Activated CD4-positive, alpha-beta memory T cell treated with anti-CD3 and anti-CD28 coated beads, Interleukin-2, amount 10 ng/mL, durations not matched to agents 7 days and 5 days (primary cell): ENCODE measurements around the gene HGFAC. TPM values are rescaled to one million over a fixed set of nuclear protein-coding genes. Genes with fewer than 3 reads are reported as not detected.

ENCODE experiments used
- CTCF ChIA-PET: fragments of 350-600 bp; sonication (Branson Sonifier 250); formaldehyde crosslinking; loops from one replicate; lab custom pipeline; 2021; ENCODE audit warnings: antibody characterized with exemption, inconsistent platforms; lab: Charles Lee
- POLR2A ChIA-PET: fragments of 350-600 bp; sonication (Branson Sonifier 250); formaldehyde crosslinking; loops from one replicate; lab custom pipeline; 2021; ENCODE audit warnings: antibody characterized with exemption; lab: Charles Lee
- DNase-seq: peaks from one replicate; pipeline ENCODE4 v3.0.0-alpha.2; 2020
- H3K27ac Mint-ChIP-seq: one replicate; pipeline ENCODE4 v1.8.0; 2021; ENCODE audit warnings: mild to moderate bottlenecking, mixed read lengths
- H3K27me3 Mint-ChIP-seq: one replicate; pipeline ENCODE4 v1.8.0; 2021; ENCODE audit warnings: mixed read lengths
- H3K36me3 Mint-ChIP-seq: one replicate; pipeline ENCODE4 v1.8.0; 2021; ENCODE audit warnings: low read depth, mixed read lengths
- H3K4me1 Mint-ChIP-seq: one replicate; pipeline ENCODE4 v1.8.0; 2021; ENCODE audit warnings: mixed read lengths
- H3K4me3 Mint-ChIP-seq: one replicate; pipeline ENCODE4 v1.8.0; 2021; ENCODE audit warnings: mild to moderate bottlenecking, mixed read lengths
- H3K9me3 Mint-ChIP-seq: one replicate; pipeline ENCODE4 v1.8.0; 2021; ENCODE audit warnings: mixed read lengths
- total RNA-seq, 2 experiments: library from RNA; stranded (reverse); gene quantifications; one replicate each; pipeline ENCODE4 v1.2.3, GENCODE V29; 2021

HGFAC gene
- total RNA-seq, 2 experiments from 2014 or later = not detected

GRCh38 chr4:3436048-3436797 lies 5.5 kb upstream of the HGFAC start:
- Mint-ChIP-seq H3K9me3 (no peaks in the 10 kb centered on the region), H3K36me3 (no peaks in the 10 kb centered on the region), H3K27me3 (no peaks in the 10 kb centered on the region), H3K27ac (no peak overlapping the region), H3K4me3 (no peak overlapping the region), H3K4me1 (peaks cover 5% of the 10 kb centered on the region)
- ChIA-PET POLR2A (no interaction called here), CTCF (no interaction called here)
- no peak for DNase-seq

- H3K4me1 Mint-ChIP-seq = peaks cover 5% of the 10 kb centered on the region
- peak overlapping the region; percentile 10 for H3K27ac Mint-ChIP-seq
- peak; percentile 48 for DNase-seq
- H3K27me3 Mint-ChIP-seq = no peaks in the 10 kb centered on the region
- H3K36me3 Mint-ChIP-seq = no peaks in the 10 kb centered on the region
- no peaks in the 10 kb centered on the region for H3K9me3 Mint-ChIP-seq
- no peak overlapping the region for H3K4me3 Mint-ChIP-seq
- ChIA-PET CTCF (no interaction called here), POLR2A (no interaction called here)
Measured at GRCh38 chr4:3436798-3437581, 4.8 kb upstream of the HGFAC start.

- peaks cover 5% of the 10 kb centered on the region for H3K4me1 Mint-ChIP-seq
- no peak for DNase-seq
- H3K27ac Mint-ChIP-seq = no peak overlapping the region
- POLR2A ChIA-PET = no interaction called here
- H3K9me3 Mint-ChIP-seq = no peaks in the 10 kb centered on the region
- H3K4me3 Mint-ChIP-seq = no peak overlapping the region
- H3K27me3 Mint-ChIP-seq = no peaks in the 10 kb centered on the region
- no peaks in the 10 kb centered on the region for H3K36me3 Mint-ChIP-seq
- CTCF ChIA-PET = no interaction called here
Measured at GRCh38 chr4:3437582-3437936, 4.2 kb upstream of the HGFAC start.

GRCh38 chr4:3437998-3438846 lies 3.5 kb upstream of the HGFAC start:
- Mint-ChIP-seq H3K4me1 (peaks cover 5% of the 10 kb centered on the region), H3K27ac (no peak overlapping the region), H3K27me3 (no peaks in the 10 kb centered on the region), H3K9me3 (no peaks in the 10 kb centered on the region), H3K4me3 (no peak overlapping the region), H3K36me3 (no peaks in the 10 kb centered on the region)
- DNase-seq = no peak
- CTCF ChIA-PET = no interaction called here
- POLR2A ChIA-PET = no interaction called here

GRCh38 chr4:3438847-3439180 lies 3.0 kb upstream of the HGFAC start:
- no peaks in the 10 kb centered on the region for H3K36me3 Mint-ChIP-seq
- H3K4me1 Mint-ChIP-seq = peaks cover 5% of the 10 kb centered on the region
- H3K27ac Mint-ChIP-seq = no peak overlapping the region
- ChIA-PET POLR2A (no interaction called here), CTCF (no interaction called here)
- DNase-seq = no peak
- no peak overlapping the region for H3K4me3 Mint-ChIP-seq
- no peaks in the 10 kb centered on the region for H3K9me3 Mint-ChIP-seq
- H3K27me3 Mint-ChIP-seq = no peaks in the 10 kb centered on the region

- H3K9me3 Mint-ChIP-seq = no peaks in the 10 kb centered on the region
- H3K4me3 Mint-ChIP-seq = no peak overlapping the region
- ChIA-PET POLR2A (no interaction called here), CTCF (no interaction called here)
- no peaks in the 10 kb centered on the region for H3K36me3 Mint-ChIP-seq
- DNase-seq = no peak
- H3K4me1 Mint-ChIP-seq = peaks cover 5% of the 10 kb centered on the region
- no peaks in the 10 kb centered on the region for H3K27me3 Mint-ChIP-seq
- no peak overlapping the region for H3K27ac Mint-ChIP-seq
Measured at GRCh38 chr4:3439391-3439790, 2.4 kb upstream of the HGFAC start.

GRCh38 chr4:3440011-3440410 lies 1.8 kb upstream of the HGFAC start:
- DNase-seq = no peak
- Mint-ChIP-seq H3K4me1 (peaks cover 5% of the 10 kb centered on the region), H3K9me3 (no peaks in the 10 kb centered on the region), H3K27me3 (no peaks in the 10 kb centered on the region), H3K36me3 (no peaks in the 10 kb centered on the region), H3K27ac (no peak overlapping the region), H3K4me3 (no peak overlapping the region)
- CTCF ChIA-PET = no interaction called here
- POLR2A ChIA-PET = no interaction called here

- H3K4me1 Mint-ChIP-seq = peaks cover 5% of the 10 kb centered on the region
- CTCF ChIA-PET = interaction anchor here (1.0 to 1.9 kb wide), 4 partner anchors 93 to 334 kb away, joined by 3 to 6 read pairs (median 4); no protein-coding TSS in a partner anchor
- POLR2A ChIA-PET = no interaction called here
- no peak for DNase-seq
- H3K36me3 Mint-ChIP-seq = no peaks in the 10 kb centered on the region
- H3K9me3 Mint-ChIP-seq = no peaks in the 10 kb centered on the region
- H3K27ac Mint-ChIP-seq = no peak overlapping the region
- H3K4me3 Mint-ChIP-seq = no peak overlapping the region
- no peaks in the 10 kb centered on the region for H3K27me3 Mint-ChIP-seq
Measured at GRCh38 chr4:3440979-3441500, 728 bp upstream of the HGFAC start.

- Mint-ChIP-seq H3K27ac (no peak overlapping the region), H3K27me3 (no peaks in the 10 kb centered on the region), H3K4me1 (no peaks in the 10 kb centered on the region), H3K9me3 (no peaks in the 10 kb centered on the region), H3K4me3 (no peak overlapping the region), H3K36me3 (no peaks in the 10 kb centered on the region)
- ChIA-PET CTCF (interaction anchor here (1.9 kb wide), 1 partner anchor 97 kb away, joined by 6 read pairs; no protein-coding TSS in a partner anchor), POLR2A (no interaction called here)
- DNase-seq = no peak
Measured at GRCh38 chr4:3442460-3442958, 741 bp downstream of the HGFAC start.

GRCh38 chr4:3442959-3443749 lies 1.4 kb downstream of the HGFAC start:
- H3K27ac Mint-ChIP-seq = no peak overlapping the region
- no peaks in the 10 kb centered on the region for H3K9me3 Mint-ChIP-seq
- no peaks in the 10 kb centered on the region for H3K27me3 Mint-ChIP-seq
- H3K36me3 Mint-ChIP-seq = no peaks in the 10 kb centered on the region
- DNase-seq = peak; percentile 71
- ChIA-PET CTCF (interaction anchor here (0.8 to 1.6 kb wide), 4 partner anchors 95 to 252 kb away, joined by 3 to 8 read pairs (median 4); no protein-coding TSS in a partner anchor), POLR2A (no interaction called here)
- H3K4me3 Mint-ChIP-seq = no peak overlapping the region
- no peaks in the 10 kb centered on the region for H3K4me1 Mint-ChIP-seq

- Mint-ChIP-seq H3K4me1 (no peaks in the 10 kb centered on the region), H3K36me3 (no peaks in the 10 kb centered on the region), H3K27ac (no peak overlapping the region), H3K4me3 (no peak overlapping the region), H3K27me3 (no peaks in the 10 kb centered on the region), H3K9me3 (no peaks in the 10 kb centered on the region)
- POLR2A ChIA-PET = no interaction called here
- DNase-seq = no peak
- CTCF ChIA-PET = interaction anchor here (0.8 to 1.6 kb wide), 4 partner anchors 96 to 253 kb away, joined by 3 to 8 read pairs (median 4); no protein-coding TSS in a partner anchor
Measured at GRCh38 chr4:3443750-3444309, 2.1 kb downstream of the HGFAC start.
